HepG2 (cell line): ENCODE measurements around the gene PLXNC1. TPM values are rescaled to one million over a fixed set of nuclear protein-coding genes. Genes with fewer than 3 reads are reported as not detected.

Experiments used
- ATF3 ChIP-seq: sonication (generic); formaldehyde crosslinking; IDR thresholded peaks from 2 replicates; pipeline ENCODE4 v1.4.0; 2020; ENCODE audit warnings: missing genetic modification reagents
- BCLAF1 ChIP-seq: fragments of 450-650 bp; IDR thresholded peaks from 2 replicates; pipeline ENCODE4 v1.6.1; 2017; ENCODE audit warnings: mild to moderate bottlenecking
- FOXA1 ChIP-seq, 2 experiments: fragments of 450-650 bp in 1 of 2; sonication (generic) in 1 of 2; formaldehyde crosslinking in 1 of 2; IDR thresholded peaks; 2 replicates each; pipeline versions ENCODE4 v1.4.0 to v1.6.1; 2016 to 2020; ENCODE audit warnings: missing genetic modification reagents in 1 of 2
- GFI1 ChIP-seq: sonication (generic); formaldehyde crosslinking; IDR thresholded peaks from 2 replicates; pipeline ENCODE4 v1.5.0; 2020; ENCODE audit warnings: missing genetic modification reagents, mild to moderate bottlenecking, borderline replicate concordance
- KMT2A ChIP-seq: sonication (generic); formaldehyde crosslinking; IDR thresholded peaks from 2 replicates; pipeline ENCODE4 v1.4.0; 2020; ENCODE audit warnings: missing genetic modification reagents
- LBX2 ChIP-seq: sonication (generic); formaldehyde crosslinking; IDR thresholded peaks from 2 replicates; pipeline ENCODE4 v1.5.0; 2020; ENCODE audit warnings: missing genetic modification reagents, mild to moderate bottlenecking, borderline replicate concordance
- SP2 ChIP-seq: sonication (generic); formaldehyde crosslinking; IDR thresholded peaks from 2 replicates; pipeline ENCODE4 v1.5.1; 2020; ENCODE audit warnings: mild to moderate bottlenecking, missing genetic modification reagents
- TOPORS ChIP-seq: sonication (generic); formaldehyde crosslinking; IDR thresholded peaks from 2 replicates; pipeline ENCODE4 v1.8.0; 2023; ENCODE audit warnings: mild to moderate bottlenecking, missing genetic modification reagents
- TP53 ChIP-seq: sonication (generic); formaldehyde crosslinking; conservative IDR thresholded peaks from 2 replicates; pipeline ENCODE4 v1.4.0; 2020; ENCODE audit warnings: missing genetic modification reagents
- ZNF10 ChIP-seq: sonication (generic); formaldehyde crosslinking; IDR thresholded peaks from 2 replicates; pipeline ENCODE4 v1.4.0; 2020; ENCODE audit warnings: mild to moderate bottlenecking, low read depth, missing genetic modification reagents, borderline replicate concordance
- ZNF296 ChIP-seq: sonication (generic); formaldehyde crosslinking; conservative IDR thresholded peaks from 2 replicates; pipeline ENCODE4 v1.5.0; 2020; ENCODE audit warnings: mild to moderate bottlenecking, missing genetic modification reagents
- ZNF326 ChIP-seq: sonication (generic); formaldehyde crosslinking; IDR thresholded peaks from 2 replicates; pipeline ENCODE4 v1.4.0; 2020; ENCODE audit warnings: missing genetic modification reagents, borderline replicate concordance
- ZNF331 ChIP-seq: sonication (generic); formaldehyde crosslinking; IDR thresholded peaks from 2 replicates; pipeline ENCODE4 v1.4.0; 2020; ENCODE audit warnings: missing genetic modification reagents
- ZNF34 ChIP-seq: sonication (generic); formaldehyde crosslinking; IDR thresholded peaks from 2 replicates; pipeline ENCODE4 v1.4.0; 2020; ENCODE audit warnings: mild to moderate bottlenecking, missing genetic modification reagents, borderline replicate concordance
- ZNF737 ChIP-seq: sonication (generic); formaldehyde crosslinking; IDR thresholded peaks from 2 replicates; pipeline ENCODE4 v1.5.0; 2020; ENCODE audit warnings: missing genetic modification reagents, mild to moderate bottlenecking, borderline replicate concordance
- ZNF878 ChIP-seq: sonication (generic); formaldehyde crosslinking; IDR thresholded peaks from 2 replicates; pipeline ENCODE4 v1.8.1; 2023; ENCODE audit warnings: mild to moderate bottlenecking, missing genetic modification reagents, moderate library complexity
- ZSCAN31 ChIP-seq: sonication (generic); formaldehyde crosslinking; IDR thresholded peaks from 2 replicates; pipeline ENCODE4 v1.5.0; 2020; ENCODE audit warnings: low read depth, mild to moderate bottlenecking, missing genetic modification reagents
- polyA plus RNA-seq, 8 experiments: library from polyadenylated mRNA; depleted of rRNA in 3 of 8; stranded (reverse) in 7 of 8; unstranded in 1 of 8; fragments of >200 nt; fragmentation: Illumina TruSeq in 4 of 8; extraction: Trizol in 4 of 8; gene quantifications; 2 replicates each; pipeline versions ENCODE4 v1.2.1 to v1.2.3, GENCODE V29; 2011 to 2016; ENCODE audit warnings: low read depth in 4 of 8, missing spikeins in 1 of 8, mixed read lengths in 1 of 8; ENCODE audit not compliant: insufficient read depth in 1 of 8
- total RNA-seq, 5 experiments: library from RNA; depleted of rRNA; stranded (reverse); fragments of >200 nt; fragmentation: Illumina TruSeq; extraction: Trizol; gene quantifications; 2 replicates each; pipeline ENCODE4 v1.2.3, GENCODE V29; 2016; ENCODE audit warnings: low read depth in 1 of 5
- TF ChIP-seq, protein P1 (sequence below): sonication (generic); formaldehyde crosslinking; IDR thresholded peaks from 2 replicates; pipeline ENCODE4 v1.8.1; 2023; ENCODE audit warnings: mild to moderate bottlenecking, inconsistent platforms, moderate library complexity, missing genetic modification reagents, borderline replicate concordance
- TF ChIP-seq, protein P2 (sequence below): IDR thresholded peaks from 2 replicates; pipeline ENCODE4 v1.6.1; 2016; ENCODE audit warnings: missing compliant biosample characterization, missing genetic modification reagents, borderline replicate concordance

The PLXNC1 gene
- total and polyA plus RNA-seq, 2 of the 13 experiments (the other 11 are each of a cell fraction or from before 2014, with no cell fraction given) = 6.6 to 11.2 TPM

DNA sequence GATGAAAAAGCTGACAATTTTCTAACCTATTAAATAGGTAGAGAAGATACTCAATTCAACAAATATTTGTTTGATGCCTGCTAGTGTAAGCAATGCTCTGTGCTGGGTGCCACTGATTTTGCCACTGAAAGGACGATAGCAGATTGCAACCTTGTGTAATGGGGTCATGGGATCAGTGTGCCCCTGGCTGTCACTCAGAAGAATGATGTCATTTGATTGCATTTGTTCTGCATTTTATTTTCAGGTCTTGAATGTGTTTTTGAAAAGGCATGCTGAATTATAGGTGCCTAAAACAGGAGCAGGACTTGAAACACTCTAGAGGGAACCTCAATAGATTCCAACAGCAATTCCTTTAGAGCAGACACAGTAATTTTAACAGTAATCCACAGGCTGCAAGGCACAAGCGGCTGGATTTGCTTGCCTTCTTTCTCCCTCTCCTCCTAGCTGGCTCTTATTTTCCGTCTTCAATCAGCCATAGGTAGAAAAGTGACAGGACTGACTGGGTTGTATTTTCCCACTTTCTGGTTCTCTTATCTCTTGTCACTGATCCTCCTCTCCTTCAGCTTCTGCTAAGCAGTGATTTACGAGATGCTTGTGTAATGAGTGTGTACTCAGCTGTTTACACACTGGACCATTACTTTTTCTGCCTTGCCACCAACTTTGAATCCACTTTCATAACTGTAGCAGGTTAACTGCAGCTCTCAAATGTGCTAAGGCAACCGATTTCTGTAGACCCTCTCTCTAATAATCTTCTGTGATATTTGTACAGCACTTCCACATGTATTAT is 4.1 kb downstream of the PLXNC1 start (continued):
- TF ChIP-seq ZNF326 (CRISPR knock-in tag) = no peak
- no peak for TF ChIP-seq ZNF296 (CRISPR knock-in tag)
- TF ChIP-seq, protein P1, sequence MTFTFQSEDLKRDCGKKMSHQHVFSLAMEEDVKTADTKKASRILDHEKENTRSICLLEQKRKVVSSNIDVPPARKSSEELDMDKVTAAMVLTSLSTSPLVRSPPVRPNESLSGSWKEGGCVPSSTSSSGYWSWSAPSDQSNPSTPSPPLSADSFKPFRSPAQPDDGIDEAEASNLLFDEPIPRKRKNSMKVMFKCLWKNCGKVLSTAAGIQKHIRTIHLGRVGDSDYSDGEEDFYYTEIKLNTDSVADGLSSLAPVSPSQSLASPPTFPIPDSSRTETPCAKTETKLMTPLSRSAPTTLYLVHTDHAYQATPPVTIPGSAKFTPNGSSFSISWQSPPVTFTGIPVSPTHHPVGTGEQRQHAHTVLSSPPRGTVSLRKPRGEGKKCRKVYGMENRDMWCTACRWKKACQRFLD (CRISPR knock-in tag) = no peak
- TF ChIP-seq ZNF878 (CRISPR knock-in tag) = 0 out of 2 replicates have a peak, but pooled peaks have one; percentile 18
- TF ChIP-seq TOPORS (CRISPR knock-in tag) = no peak
- no peak for TF ChIP-seq ZNF10 (CRISPR knock-in tag)
- no peak for TF ChIP-seq ZSCAN31 (CRISPR knock-in tag)
- no peak for TF ChIP-seq SP2 (CRISPR knock-in tag)
- TF ChIP-seq, protein P2, sequence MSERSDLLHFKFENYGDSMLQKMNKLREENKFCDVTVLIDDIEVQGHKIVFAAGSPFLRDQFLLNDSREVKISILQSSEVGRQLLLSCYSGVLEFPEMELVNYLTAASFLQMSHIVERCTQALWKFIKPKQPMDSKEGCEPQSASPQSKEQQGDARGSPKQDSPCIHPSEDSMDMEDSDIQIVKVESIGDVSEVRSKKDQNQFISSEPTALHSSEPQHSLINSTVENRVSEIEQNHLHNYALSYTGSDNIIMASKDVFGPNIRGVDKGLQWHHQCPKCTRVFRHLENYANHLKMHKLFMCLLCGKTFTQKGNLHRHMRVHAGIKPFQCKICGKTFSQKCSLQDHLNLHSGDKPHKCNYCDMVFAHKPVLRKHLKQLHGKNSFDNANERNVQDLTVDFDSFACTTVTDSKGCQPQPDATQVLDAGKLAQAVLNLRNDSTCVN (CRISPR knock-in tag) = no peak
- peak; percentile 99 for TF ChIP-seq GFI1 (CRISPR knock-in tag)
- 0 out of 2 replicates have a peak, but pooled peaks have one; percentile 25 for TF ChIP-seq ZNF331
- TF ChIP-seq ZNF34 = no peak
- TF ChIP-seq ATF3 = 0 out of 2 replicates have a peak, but pooled peaks have one; percentile 16
- no peak for TF ChIP-seq TP53 (CRISPR knock-in tag)
- peak; percentile 83 for TF ChIP-seq FOXA1 (IDR thresholded peaks at IDR 0.05)
- peak; percentile 97 for TF ChIP-seq FOXA1 (CRISPR knock-in tag; IDR thresholded peaks at IDR 0.05)
- no peak for TF ChIP-seq BCLAF1
- TF ChIP-seq KMT2A = peak; percentile 42; the same call in 1 of the 2 replicates
- TF ChIP-seq ZNF737 (CRISPR knock-in tag) = no peak
- no peak for TF ChIP-seq LBX2 (CRISPR knock-in tag)
